ENCODE data around the gene CARS2.

- TF ChIP-seq EZH2 (IDR thresholded peaks at IDR 0.05) (no peak), POLR2AphosphoS5 (IDR thresholded peaks at IDR 0.05; ENCODE audit: borderline replicate concordance, low read depth, low read length) (no peak)
Measured at GRCh38 chr13:110743687-110744086, 37.8 kb upstream of the CARS2 start.

Data from SK-N-MC (cell line).